Natural killer cell treated with Interleukin-12 subunit alpha and Interleukin-12 subunit beta and Interleukin-15 and Interleukin-18, amount 100 ng/mL, for 72 hours (primary cell): ENCODE results near the gene STIM2. TPM values are rescaled to one million over a fixed set of nuclear protein-coding genes. Genes with fewer than 3 reads are reported as not detected.
"Not testable (repeated sequence)": the region's sequence is repeated elsewhere in the genome, so short reads cannot be mapped to it uniquely, and the experiment has no call there.

ENCODE experiments used
- ATAC-seq, 2 donors: fragments of 150-1000 bp; cut with Tn5 transposase in 1 of 2; sonication (Bioruptor Pico), chemical (Tn5 transposase) in 1 of 2; 2 replicates each; pipeline ENCODE4 v1.10.0; 2021
- DNase-seq: peaks from one replicate; pipeline ENCODE4 v3.0.0; 2022; ENCODE audit warnings: low spot score
- H3K27ac Mint-ChIP-seq, 2 donors: 1 replicate in 1 of 2; 2 replicates in 1 of 2; pipeline ENCODE4 v1.8.0; 2022; ENCODE audit warnings: mixed read lengths in 2 of 2, mild to moderate bottlenecking in 1 of 2, moderate library complexity in 1 of 2
- H3K27me3 Mint-ChIP-seq, 2 donors: 1 replicate in 1 of 2; 2 replicates in 1 of 2; pipeline ENCODE4 v1.8.0; 2022; ENCODE audit warnings: mixed read lengths in 2 of 2
- H3K36me3 Mint-ChIP-seq: one replicate; pipeline ENCODE4 v1.8.0; 2022; ENCODE audit warnings: mixed read lengths
- H3K4me1 Mint-ChIP-seq, 2 donors: 1 replicate in 1 of 2; 2 replicates in 1 of 2; pipeline ENCODE4 v1.8.0; 2022; ENCODE audit warnings: low read depth in 2 of 2, mixed read lengths in 2 of 2, mild to moderate bottlenecking in 1 of 2
- H3K4me3 Mint-ChIP-seq: one replicate; pipeline ENCODE4 v1.8.0; 2022; ENCODE audit warnings: mixed read lengths
- H3K9me3 Mint-ChIP-seq: 2 replicates; pipeline ENCODE4 v1.8.0; 2022; ENCODE audit warnings: mixed read lengths
- total RNA-seq, 2 donors: library from RNA; stranded (reverse); gene quantifications; one replicate each; pipeline ENCODE4 v1.2.3, GENCODE V29; 2022

Gene STIM2
- 10 to 100 TPM; 55.5 to 57.9 TPM for total RNA-seq

GRCh38 chr4:26860157-26860921 is at the start of gene STIM2:
STIM2 (plus strand) TSS chr4:26860841.
- peaks cover 62 to 67% of the 10 kb centered on the region in 2 donors for H3K4me1 Mint-ChIP-seq
- peaks cover 4% of the 10 kb centered on the region for H3K36me3 Mint-ChIP-seq
- no peaks in the 10 kb centered on the region for H3K27me3 Mint-ChIP-seq
- no peaks in the 10 kb centered on the region for H3K9me3 Mint-ChIP-seq
- ATAC-seq (peak; percentile 85 to 90), DNase-seq (peak; percentile 98)
- peak within 1 kb of the TSS; percentile 94 for H3K4me3 Mint-ChIP-seq
- H3K27ac Mint-ChIP-seq = peak within 1 kb of the TSS; percentile 85 to 97

GRCh38 chr4:26811571-26811970 is 49.1 kb upstream of the STIM2 start:
- Mint-ChIP-seq H3K4me1 (peaks cover 23 to 25% of the 10 kb centered on the region in 2 donors), H3K4me3 (peak overlapping the region; percentile 33)
- not testable (repeated sequence) for ATAC-seq, H3K36me3 Mint-ChIP-seq, H3K9me3 Mint-ChIP-seq, H3K27me3 Mint-ChIP-seq, DNase-seq, H3K27ac Mint-ChIP-seq

GRCh38 chr4:26812049-26812714 is 48.5 kb upstream of the STIM2 start:
- H3K27ac Mint-ChIP-seq = peak overlapping the region; percentile 65 to 80
- H3K9me3 Mint-ChIP-seq = peaks cover 9% of the 10 kb centered on the region
- no peak for ATAC-seq
- H3K4me3 Mint-ChIP-seq = peak overlapping the region; percentile 79
- peaks cover 10% of the 10 kb centered on the region for H3K36me3 Mint-ChIP-seq
- no peak for DNase-seq
- H3K27me3 Mint-ChIP-seq = no peaks in the 10 kb centered on the region
- peaks cover 23 to 25% of the 10 kb centered on the region in 2 donors for H3K4me1 Mint-ChIP-seq

- H3K27me3 Mint-ChIP-seq = no peaks in the 10 kb centered on the region
- H3K4me3 Mint-ChIP-seq = no peak overlapping the region
- no peak overlapping the region for H3K27ac Mint-ChIP-seq
- H3K36me3 Mint-ChIP-seq = peaks cover 10% of the 10 kb centered on the region
- peaks cover 9% of the 10 kb centered on the region for H3K9me3 Mint-ChIP-seq
- no peak for DNase-seq
- ATAC-seq = no peak
- peaks cover 23 to 25% of the 10 kb centered on the region in 2 donors for H3K4me1 Mint-ChIP-seq
Observed at GRCh38 chr4:26813698-26814097, 46.9 kb upstream of the STIM2 start.

- no peak overlapping the region for H3K27ac Mint-ChIP-seq
- DNase-seq (no peak), ATAC-seq (no peak)
- peaks cover 9% of the 10 kb centered on the region for H3K9me3 Mint-ChIP-seq
- peaks cover 29 to 31% of the 10 kb centered on the region in 2 donors for H3K4me1 Mint-ChIP-seq
- no peak overlapping the region for H3K4me3 Mint-ChIP-seq
- H3K27me3 Mint-ChIP-seq = no peaks in the 10 kb centered on the region
- H3K36me3 Mint-ChIP-seq = peaks cover 10% of the 10 kb centered on the region
Observed at GRCh38 chr4:26815199-26815598, 45.4 kb upstream of the STIM2 start.

- ATAC-seq = no peak
- no peaks in the 10 kb centered on the region for H3K27me3 Mint-ChIP-seq
- no peak overlapping the region for H3K27ac Mint-ChIP-seq
- DNase-seq = no peak
- H3K36me3 Mint-ChIP-seq = peaks cover 10% of the 10 kb centered on the region
- H3K4me3 Mint-ChIP-seq = no peak overlapping the region
- peaks cover 26 to 29% of the 10 kb centered on the region in 2 donors for H3K4me1 Mint-ChIP-seq
- H3K9me3 Mint-ChIP-seq = peaks cover 9% of the 10 kb centered on the region
Observed at GRCh38 chr4:26815706-26816105, 44.9 kb upstream of the STIM2 start.

GRCh38 chr4:26819026-26819425 is 41.6 kb upstream of the STIM2 start:
- peaks cover 36 to 38% of the 10 kb centered on the region in 2 donors for H3K4me1 Mint-ChIP-seq
- H3K9me3 Mint-ChIP-seq = peaks cover 12% of the 10 kb centered on the region
- H3K27me3 Mint-ChIP-seq = no peaks in the 10 kb centered on the region
- no peak overlapping the region for H3K4me3 Mint-ChIP-seq
- ATAC-seq (no peak), DNase-seq (no peak)
- peaks cover 13% of the 10 kb centered on the region for H3K36me3 Mint-ChIP-seq
- H3K27ac Mint-ChIP-seq = no peak overlapping the region

- Mint-ChIP-seq H3K9me3 (peaks cover 12% of the 10 kb centered on the region), H3K4me3 (no peak overlapping the region), H3K4me1 (peaks cover 37 to 39% of the 10 kb centered on the region in 2 donors), H3K27ac (peak overlapping the region in 1 of 2 donors; percentile 4), H3K27me3 (no peaks in the 10 kb centered on the region), H3K36me3 (peaks cover 13% of the 10 kb centered on the region)
- DNase-seq (no peak), ATAC-seq (peak; percentile 44 to 45)
Observed at GRCh38 chr4:26819478-26820095, 41.1 kb upstream of the STIM2 start.

GRCh38 chr4:26820346-26820745 is 40.3 kb upstream of the STIM2 start:
- H3K27me3 Mint-ChIP-seq = no peaks in the 10 kb centered on the region
- H3K36me3 Mint-ChIP-seq = peaks cover 9% of the 10 kb centered on the region
- ATAC-seq (no peak), DNase-seq (no peak)
- H3K27ac Mint-ChIP-seq = no peak overlapping the region
- peaks cover 8% of the 10 kb centered on the region for H3K9me3 Mint-ChIP-seq
- no peak overlapping the region for H3K4me3 Mint-ChIP-seq
- H3K4me1 Mint-ChIP-seq = peaks cover 33 to 35% of the 10 kb centered on the region in 2 donors

- Mint-ChIP-seq H3K36me3 (peaks cover 8% of the 10 kb centered on the region), H3K27me3 (no peaks in the 10 kb centered on the region), H3K27ac (no peak overlapping the region), H3K4me3 (no peak overlapping the region), H3K4me1 (peaks cover 31% of the 10 kb centered on the region in 2 donors), H3K9me3 (peaks cover 8% of the 10 kb centered on the region)
- DNase-seq = no peak
- no peak for ATAC-seq
Observed at GRCh38 chr4:26821031-26821430, 39.6 kb upstream of the STIM2 start.

GRCh38 chr4:26821677-26822503 is 38.8 kb upstream of the STIM2 start:
- peaks cover 8% of the 10 kb centered on the region for H3K9me3 Mint-ChIP-seq
- H3K4me1 Mint-ChIP-seq = peaks cover 31% of the 10 kb centered on the region in 2 donors
- no peak for DNase-seq
- no peak for ATAC-seq
- peaks cover 8% of the 10 kb centered on the region for H3K36me3 Mint-ChIP-seq
- H3K4me3 Mint-ChIP-seq = peak overlapping the region; percentile 92
- H3K27ac Mint-ChIP-seq = peak overlapping the region; percentile 85 to 87
- H3K27me3 Mint-ChIP-seq = no peaks in the 10 kb centered on the region

GRCh38 chr4:26822546-26822945 is 38.1 kb upstream of the STIM2 start:
- H3K9me3 Mint-ChIP-seq = peaks cover 8% of the 10 kb centered on the region
- no peak for DNase-seq
- peak overlapping the region; percentile 85 to 87 for H3K27ac Mint-ChIP-seq
- ATAC-seq = peak; percentile 86 to 87
- peak overlapping the region; percentile 92 for H3K4me3 Mint-ChIP-seq
- H3K27me3 Mint-ChIP-seq = no peaks in the 10 kb centered on the region
- H3K4me1 Mint-ChIP-seq = peaks cover 31% of the 10 kb centered on the region in 2 donors
- H3K36me3 Mint-ChIP-seq = peaks cover 8% of the 10 kb centered on the region

- ATAC-seq, DNase-seq: not testable (repeated sequence)
- H3K4me3 Mint-ChIP-seq = peak overlapping the region; percentile 92
Observed at GRCh38 chr4:26822974-26823373, 37.7 kb upstream of the STIM2 start.

More at GRCh38 chr4:26822974-26823373, 37.7 kb upstream of the STIM2 start:
- not testable (repeated sequence) for H3K27me3 Mint-ChIP-seq, H3K36me3 Mint-ChIP-seq, H3K9me3 Mint-ChIP-seq
- H3K27ac Mint-ChIP-seq = peak overlapping the region; percentile 85 to 87
- peaks cover 31% of the 10 kb centered on the region in 2 donors for H3K4me1 Mint-ChIP-seq
